ENCODE measurements around the gene KCNA2.
A peak's percentile ranks its signal among the peaks of the same experiment; 100 is the strongest.

The KCNA2 gene

GRCh38 chr1:110635434-110635833 is 29.3 kb upstream of the KCNA2 start:
- TF ChIP-seq EZH2phosphoT487 (IDR thresholded peaks at IDR 0.05; ENCODE audit: borderline replicate concordance, low read length): no peak
- TF ChIP-seq, protein P1, sequence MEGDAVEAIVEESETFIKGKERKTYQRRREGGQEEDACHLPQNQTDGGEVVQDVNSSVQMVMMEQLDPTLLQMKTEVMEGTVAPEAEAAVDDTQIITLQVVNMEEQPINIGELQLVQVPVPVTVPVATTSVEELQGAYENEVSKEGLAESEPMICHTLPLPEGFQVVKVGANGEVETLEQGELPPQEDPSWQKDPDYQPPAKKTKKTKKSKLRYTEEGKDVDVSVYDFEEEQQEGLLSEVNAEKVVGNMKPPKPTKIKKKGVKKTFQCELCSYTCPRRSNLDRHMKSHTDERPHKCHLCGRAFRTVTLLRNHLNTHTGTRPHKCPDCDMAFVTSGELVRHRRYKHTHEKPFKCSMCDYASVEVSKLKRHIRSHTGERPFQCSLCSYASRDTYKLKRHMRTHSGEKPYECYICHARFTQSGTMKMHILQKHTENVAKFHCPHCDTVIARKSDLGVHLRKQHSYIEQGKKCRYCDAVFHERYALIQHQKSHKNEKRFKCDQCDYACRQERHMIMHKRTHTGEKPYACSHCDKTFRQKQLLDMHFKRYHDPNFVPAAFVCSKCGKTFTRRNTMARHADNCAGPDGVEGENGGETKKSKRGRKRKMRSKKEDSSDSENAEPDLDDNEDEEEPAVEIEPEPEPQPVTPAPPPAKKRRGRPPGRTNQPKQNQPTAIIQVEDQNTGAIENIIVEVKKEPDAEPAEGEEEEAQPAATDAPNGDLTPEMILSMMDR (IDR thresholded peaks at IDR 0.05; ENCODE audit: low read depth, low read length, poor library complexity, severe bottlenecking): no peak
- no peaks in the 10 kb centered on the region for H3K27me3 ChIP-seq (ENCODE audit: control insufficient read depth, low read length)
- no peaks in the 10 kb centered on the region for H3K9me3 ChIP-seq (ENCODE audit: control insufficient read depth, insufficient read depth, low read length)
- no peaks in the 10 kb centered on the region for H3F3A ChIP-seq (ENCODE audit: control insufficient read depth, insufficient read depth)
- peak overlapping the region; percentile 46 for H3K4me2 ChIP-seq (ENCODE audit: low read length)
- H3K4me3 ChIP-seq (ENCODE audit: low read length): no peak overlapping the region
- H3K9me2 ChIP-seq (replicated peaks; ENCODE audit: control insufficient read depth, low read length): no peaks in the 10 kb centered on the region
- H3K36me3 ChIP-seq (ENCODE audit: control insufficient read depth, low read length): no peaks in the 10 kb centered on the region
- no peaks in the 10 kb centered on the region for H4K20me1 ChIP-seq (ENCODE audit: control insufficient read depth, insufficient read depth, low read depth, low read length)
- H3K27ac ChIP-seq (ENCODE audit: low read depth, low read length): no peak overlapping the region
- no peaks in the 10 kb centered on the region for H3K79me2 ChIP-seq (ENCODE audit: control insufficient read depth, low read length)
- H3K4me1 ChIP-seq (ENCODE audit: control insufficient read depth, low read length): peaks cover 45% of the 10 kb centered on the region

GRCh38 chr1:110634455-110635311 is 28.5 kb upstream of the KCNA2 start:
- peaks cover 46% of the 10 kb centered on the region for H3K4me1 ChIP-seq (ENCODE audit: control insufficient read depth, low read length)
- H3K4me3 ChIP-seq (ENCODE audit: low read length): no peak overlapping the region
- no peak overlapping the region for H3K27ac ChIP-seq (ENCODE audit: low read depth, low read length)
- H3K36me3 ChIP-seq (ENCODE audit: control insufficient read depth, low read length): no peaks in the 10 kb centered on the region
- no peaks in the 10 kb centered on the region for H4K20me1 ChIP-seq (ENCODE audit: control insufficient read depth, insufficient read depth, low read depth, low read length)
- no peaks in the 10 kb centered on the region for H3K9me3 ChIP-seq (ENCODE audit: control insufficient read depth, insufficient read depth, low read length)
- H3K4me2 ChIP-seq (ENCODE audit: low read length): no peak overlapping the region
- no peaks in the 10 kb centered on the region for H3K27me3 ChIP-seq (ENCODE audit: control insufficient read depth, low read length)
- H3K9me2 ChIP-seq (replicated peaks; ENCODE audit: control insufficient read depth, low read length): no peaks in the 10 kb centered on the region
- no peaks in the 10 kb centered on the region for H3F3A ChIP-seq (ENCODE audit: control insufficient read depth, insufficient read depth)
- no peaks in the 10 kb centered on the region for H3K79me2 ChIP-seq (ENCODE audit: control insufficient read depth, low read length)
- no peak for TF ChIP-seq EZH2phosphoT487 (IDR thresholded peaks at IDR 0.05; ENCODE audit: borderline replicate concordance, low read length)
- TF ChIP-seq, protein P1 (IDR thresholded peaks at IDR 0.05; ENCODE audit: low read depth, low read length, poor library complexity, severe bottlenecking): no peak

GRCh38 chr1:110634086-110634454 is 27.9 kb upstream of the KCNA2 start:
- TF ChIP-seq, protein P1 (IDR thresholded peaks at IDR 0.05; ENCODE audit: low read depth, low read length, poor library complexity, severe bottlenecking): no peak
- TF ChIP-seq EZH2phosphoT487 (IDR thresholded peaks at IDR 0.05; ENCODE audit: borderline replicate concordance, low read length): no peak
- no peaks in the 10 kb centered on the region for H3K9me2 ChIP-seq (replicated peaks; ENCODE audit: control insufficient read depth, low read length)
- peaks cover 46% of the 10 kb centered on the region for H3K4me1 ChIP-seq (ENCODE audit: control insufficient read depth, low read length)
- H3K4me3 ChIP-seq (ENCODE audit: low read length): no peak overlapping the region
- H3K27me3 ChIP-seq (ENCODE audit: control insufficient read depth, low read length): no peaks in the 10 kb centered on the region
- H3K27ac ChIP-seq (ENCODE audit: low read depth, low read length): no peak overlapping the region
- H3F3A ChIP-seq (ENCODE audit: control insufficient read depth, insufficient read depth): no peaks in the 10 kb centered on the region
- no peaks in the 10 kb centered on the region for H4K20me1 ChIP-seq (ENCODE audit: control insufficient read depth, insufficient read depth, low read depth, low read length)
- no peaks in the 10 kb centered on the region for H3K79me2 ChIP-seq (ENCODE audit: control insufficient read depth, low read length)
- H3K4me2 ChIP-seq (ENCODE audit: low read length): no peak overlapping the region
- H3K36me3 ChIP-seq (ENCODE audit: control insufficient read depth, low read length): no peaks in the 10 kb centered on the region
- no peaks in the 10 kb centered on the region for H3K9me3 ChIP-seq (ENCODE audit: control insufficient read depth, insufficient read depth, low read length)

All from DOHH2 (cell line).